A549 treated with CpdA at 1 μM for 4 hours (cell line): ENCODE data around the gene ANKRD24. TPM values are rescaled to one million over a fixed set of nuclear protein-coding genes. Genes with fewer than 3 reads are reported as not detected.

Experiments used
- total RNA-seq: library from RNA; stranded (reverse); fragments of 200-300 nt; extraction: Qiagen RNA extraction; gene quantifications from 5 replicates; pipeline ENCODE4 v1.2.3, GENCODE V29; 2022; ENCODE audit warnings: low read depth

ANKRD24 gene
- total RNA-seq: 0.12 to 0.28 TPM (median 0.21 TPM) in 5 replicates

GRCh38 chr19:4182084-4182810 lies at the start of gene ANKRD24, which contains the start of gene SIRT6:
Gene ANKRD24, plus strand, starts transcription at chr19:4182689. Its CDS starts 3,737 bp downstream, at chr19:4186426.
Gene SIRT6, minus strand, starts transcription at chr19:4182563. Its CDS starts 24 bp downstream, at chr19:4182539.

GRCh38 chr19:4229179-4229931 lies 46.9 kb downstream of the ANKRD24 start, which contains the start of gene EBI3:
Gene EBI3, plus strand, starts transcription at chr19:4229523. Its CDS starts 28 bp downstream, at chr19:4229551.

GRCh38 chr19:4246767-4247593 lies 64.5 kb downstream of the ANKRD24 start, which contains the start of gene YJU2:
Gene YJU2, plus strand, starts transcription at chr19:4247080. Its CDS starts 67 bp downstream, at chr19:4247147.

Other genes starting within 250 kb of the ANKRD24 start
- gene NMRK2, start 249.6 kb upstream of the ANKRD24 start, total RNA-seq: not detected in 5 replicates
- gene DAPK3, start 211.6 kb upstream of the ANKRD24 start, total RNA-seq: 47.6 to 56.3 TPM (median 52.9 TPM) in 5 replicates
- gene EEF2, start 197.2 kb upstream of the ANKRD24 start, total RNA-seq: 884 to 1,119 TPM (median 1,105 TPM) in 5 replicates
- gene PIAS4, start 175.0 kb upstream of the ANKRD24 start, total RNA-seq: 12.2 to 19.1 TPM (median 16.8 TPM) in 5 replicates
- 12.3 to 20.4 TPM (median 17.9 TPM) in 5 replicates for gene ZBTB7A, start 115.8 kb upstream of the ANKRD24 start, total RNA-seq
- 96.7 to 143 TPM (median 135 TPM) in 5 replicates for gene MAP2K2, start 58.6 kb upstream of the ANKRD24 start, total RNA-seq
- gene CREB3L3, start 29.1 kb upstream of the ANKRD24 start, total RNA-seq: 0.03 to 0.15 TPM (median 0.09 TPM) in 3 of 5 replicates, not detected in the others
- gene SIRT6, start 126 bp upstream of the ANKRD24 start, total RNA-seq: 22.0 to 32.6 TPM (median 31.3 TPM) in 5 replicates
- gene EBI3, start 46.8 kb downstream of the ANKRD24 start, total RNA-seq: 2.8 to 3.5 TPM (median 3.2 TPM) in 5 replicates
- 19.6 to 22.8 TPM (median 20.2 TPM) in 5 replicates for gene YJU2, start 64.4 kb downstream of the ANKRD24 start, total RNA-seq
- gene SHD, start 96.6 kb downstream of the ANKRD24 start, total RNA-seq: 0.07 to 0.29 TPM (median 0.08 TPM) in 3 of 5 replicates, not detected in the others
- gene TMIGD2, start 119.7 kb downstream of the ANKRD24 start, total RNA-seq: not detected in 5 replicates
- gene FSD1, start 121.9 kb downstream of the ANKRD24 start, total RNA-seq: 6.7 to 8.9 TPM (median 7.8 TPM) in 5 replicates
- 0.22 TPM in 1 of 5 replicates, not detected in the others for gene STAP2, start 156.1 kb downstream of the ANKRD24 start, total RNA-seq
- 4.7 to 12.2 TPM (median 11.2 TPM) in 5 replicates for gene MPND, start 160.9 kb downstream of the ANKRD24 start, total RNA-seq
- 43.7 to 62.9 TPM (median 61.9 TPM) in 5 replicates for gene SH3GL1, start 217.9 kb downstream of the ANKRD24 start, total RNA-seq
- gene CHAF1A, start 220.0 kb downstream of the ANKRD24 start, total RNA-seq: 22.5 to 24.9 TPM (median 23.7 TPM) in 5 replicates